ENCODE measurements around the gene TFIP11. TPM values are rescaled to one million over a fixed set of nuclear protein-coding genes. Genes with fewer than 3 reads are reported as not detected.

The TFIP11 gene
- total and polyA plus RNA-seq, 7 donors = 28.8 to 56.1 (median 36.8) TPM

DNA sequence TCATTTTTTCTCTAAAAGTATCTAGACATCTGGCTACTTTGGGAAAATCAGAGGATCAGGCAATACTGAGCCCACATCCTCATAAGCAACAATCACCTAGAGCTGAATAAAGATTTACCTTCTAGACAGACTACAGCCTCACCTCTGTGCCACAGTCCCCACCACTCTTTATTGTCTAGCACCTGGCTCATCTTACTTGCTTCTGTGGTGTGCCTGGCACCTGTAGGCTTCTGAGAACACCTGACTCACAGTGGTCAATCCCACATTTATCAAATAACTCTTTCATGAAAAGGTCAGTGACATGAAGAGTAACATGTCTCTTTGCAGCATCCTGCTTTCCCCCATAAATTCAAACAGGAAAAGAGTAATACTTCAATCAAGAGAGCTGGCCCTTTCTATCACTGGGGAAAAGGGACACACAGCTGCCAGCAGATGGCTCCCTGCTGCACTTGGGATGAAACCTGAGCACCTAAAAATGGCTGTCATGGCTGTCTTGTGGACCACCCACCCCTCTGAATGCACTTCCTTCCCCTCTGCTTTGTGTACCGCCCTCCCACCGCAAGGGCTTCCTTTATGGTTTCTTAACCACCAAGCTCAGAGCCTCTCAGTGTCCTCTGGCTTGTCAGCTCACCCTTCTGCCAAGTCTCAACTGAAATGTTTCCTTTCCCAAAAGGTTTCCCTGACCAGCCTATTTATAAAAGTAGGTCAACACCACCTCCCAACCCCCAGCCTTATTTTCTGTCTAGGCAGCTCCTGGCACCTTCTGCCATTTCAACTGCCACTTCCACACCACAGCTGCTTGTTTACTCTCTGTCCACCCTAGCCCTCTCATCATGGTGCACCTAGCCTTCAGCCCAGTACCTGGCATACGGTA, 9.3 kb downstream of the TFIP11 start:
- peak; percentile 83 to 91 (median 89) for ATAC-seq
- H3K27ac ChIP-seq = peak overlapping the region; percentile 88
- intact Hi-C loops (cut with DNase I) = loop anchor here in 1 of 2 donors (2.0 to 5.0 kb wide), 2 partner anchors 24 to 89 kb away; partner anchors contain the start of gene TPST2
- H3K27me3 ChIP-seq (ENCODE audit: insufficient read depth in 3 of 3, low read length in 2 of 3) = no peaks in the 10 kb centered on the region
- H3K9me3 ChIP-seq = no peaks in the 10 kb centered on the region
- peak overlapping the region; percentile 13 for H3K4me3 ChIP-seq
- peaks cover 41% of the 10 kb centered on the region for H3K4me1 ChIP-seq
- 13 to 18% (median 14%) methylated on average over 3 of the region's 3 CpGs for WGBS, 3 donors
- DNase-seq = peak; percentile 29 to 75
- TF ChIP-seq CTCF (IDR thresholded peaks at IDR 0.05) = peak; percentile 53
- peaks cover 28 to 99% of the 10 kb centered on the region in 2 donors for H3K36me3 ChIP-seq (ENCODE audit: insufficient read depth in 1 of 2, low read depth in 1 of 2)

- TF ChIP-seq CTCF (IDR thresholded peaks at IDR 0.05) = no peak
- WGBS, 3 donors = 78 to 88% (median 86%) methylated on average over 2 of the region's 2 CpGs
- Histone ChIP-seq H3K4me3 (no peak overlapping the region), H3K9me3 (no peaks in the 10 kb centered on the region), H3K27ac (peak overlapping the region; percentile 88), H3K4me1 (peaks cover 41% of the 10 kb centered on the region), H3K36me3 (ENCODE audit: insufficient read depth in 1 of 2, low read depth in 1 of 2) (peaks cover 31 to 99% of the 10 kb centered on the region in 2 donors), H3K27me3 (ENCODE audit: insufficient read depth in 3 of 3, low read length in 2 of 3) (no peaks in the 10 kb centered on the region)
- DNase-seq (no peak), ATAC-seq (no peak)
- intact Hi-C loops (cut with DNase I) = loop anchor here in 1 of 2 donors (2.0 to 5.0 kb wide), 2 partner anchors 25 to 90 kb away; partner anchors contain the start of gene TPST2
These were observed 10.3 kb downstream of the TFIP11 start for GRCh38 chr22:26501996-26502395.

DNA sequence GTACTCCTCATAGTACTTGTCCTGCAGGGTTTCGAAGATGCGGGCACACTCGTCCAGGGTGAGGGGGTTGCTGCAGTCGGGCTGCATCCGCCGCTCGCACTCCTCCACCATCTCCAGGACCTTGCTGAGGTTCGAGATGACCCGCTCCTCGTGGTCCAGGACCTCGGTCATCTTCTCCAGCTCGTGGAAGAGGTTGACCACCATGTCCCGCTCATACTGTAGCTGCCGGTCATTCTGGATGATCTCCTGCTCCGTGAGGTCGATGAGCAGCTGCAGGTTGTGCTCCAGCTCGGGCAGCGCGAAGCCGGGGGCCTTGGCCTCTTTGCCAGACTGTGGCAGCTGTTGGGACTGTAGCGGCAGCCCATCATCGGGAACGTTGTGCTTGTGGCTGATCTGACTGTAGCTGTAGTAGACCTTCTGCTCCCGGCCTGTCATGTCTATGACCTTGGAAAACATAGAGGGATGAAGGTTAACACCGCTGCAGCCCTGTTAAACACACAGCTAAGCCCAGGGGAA, 13.0 kb downstream of the TFIP11 start:
- Histone ChIP-seq H3K4me3 (no peak overlapping the region), H3K4me1 (peaks cover 37% of the 10 kb centered on the region), H3K9me3 (no peaks in the 10 kb centered on the region), H3K27ac (peak overlapping the region; percentile 88), H3K36me3 (ENCODE audit: insufficient read depth in 1 of 2, low read depth in 1 of 2) (peaks cover 29 to 99% of the 10 kb centered on the region in 2 donors), H3K27me3 (ENCODE audit: insufficient read depth in 3 of 3, low read length in 2 of 3) (no peaks in the 10 kb centered on the region)
- intact Hi-C loops (cut with DNase I) = no loop called here
- DNase-seq (no peak), ATAC-seq (no peak)
- WGBS, 3 donors = 70 to 87% (median 73%) methylated on average over 25 of the region's 25 CpGs
- no peak for TF ChIP-seq CTCF (IDR thresholded peaks at IDR 0.05)

DNA sequence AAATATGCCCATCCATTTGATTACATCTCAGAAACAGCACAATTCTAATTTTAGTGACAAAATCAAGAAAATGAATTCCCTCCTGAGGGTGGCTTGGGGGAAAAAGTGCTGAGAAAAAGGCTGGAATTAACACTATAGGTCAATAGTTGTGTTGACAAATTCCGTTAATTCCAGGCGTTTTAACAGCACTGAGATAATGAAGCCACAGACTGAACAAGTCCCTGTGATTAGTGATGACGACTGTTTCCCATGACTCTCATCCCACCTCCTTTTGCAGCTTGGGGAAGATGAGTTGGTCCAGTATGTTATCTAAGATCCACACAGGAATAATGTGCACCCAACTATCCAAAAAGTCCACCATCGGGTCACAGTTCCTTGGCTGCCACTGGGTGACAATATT, 15.8 kb downstream of the TFIP11 start:
- peaks cover 24 to 100% of the 10 kb centered on the region in 2 donors for H3K36me3 ChIP-seq (ENCODE audit: insufficient read depth in 1 of 2, low read depth in 1 of 2)
- no peak overlapping the region for H3K4me3 ChIP-seq
- no peaks in the 10 kb centered on the region for H3K27me3 ChIP-seq (ENCODE audit: insufficient read depth in 3 of 3, low read length in 2 of 3)
- no peak overlapping the region for H3K27ac ChIP-seq
- H3K9me3 ChIP-seq = no peaks in the 10 kb centered on the region
- DNase-seq = no peak
- no peak for ATAC-seq
- intact Hi-C loops (cut with DNase I) = no loop called here
- TF ChIP-seq CTCF (IDR thresholded peaks at IDR 0.05) = no peak
- peaks cover 17% of the 10 kb centered on the region for H3K4me1 ChIP-seq
- 79 to 88% (median 80%) methylated on average over 4 of the region's 4 CpGs for WGBS, 3 donors
